ENCODE measurements around the gene PRG3.

- TF ChIP-seq EZH2 (IDR thresholded peaks at IDR 0.05; ENCODE audit: insufficient read depth, poor library complexity, severe bottlenecking): no peak
- no peak for TF ChIP-seq EZH2phosphoT487 (IDR thresholded peaks at IDR 0.05; ENCODE audit: insufficient read depth, low read depth)
Observed at GRCh38 chr11:57327721-57328120, 53.2 kb downstream of the PRG3 start.
